Prostate gland (tissue), 2 donors: Measurements from ENCODE around the gene ZP3. TPM values are rescaled to one million over a fixed set of nuclear protein-coding genes. Genes with fewer than 3 reads are reported as not detected.
"Not testable (repeated sequence)": the region's sequence is repeated elsewhere in the genome, so short reads cannot be mapped to it uniquely, and the experiment has no call there.

Experiments
- DNase-seq: peaks from one replicate; pipeline ENCODE4 v3.0.0-alpha.2; 2019; ENCODE audit warnings: low spot score
- H3K27ac ChIP-seq, 2 donors: fragments of 200-600 bp; sonication (generic); 2 replicates each; pipeline ENCODE4 v1.5.1; 2017 to 2019
- H3K27me3 ChIP-seq: fragments of 200-600 bp; sonication (generic); replicated peaks from 2 replicates; pipeline ENCODE4 v1.5.1; 2019; ENCODE audit not compliant: insufficient read depth
- H3K36me3 ChIP-seq, 2 donors: fragments of 200-600 bp; sonication (generic); 1 replicate in 1 of 2; 2 replicates in 1 of 2; pipeline versions ENCODE4 v1.5.1 to v1.8.1; 2017 to 2019
- H3K4me1 ChIP-seq: fragments of 200-600 bp; sonication (generic); replicated peaks from 2 replicates; pipeline ENCODE4 v1.5.1; 2019
- H3K4me3 ChIP-seq, 2 donors: fragments of 200-600 bp; sonication (generic); 2 replicates each; pipeline ENCODE4 v1.5.1; 2017 to 2019
- H3K9me3 ChIP-seq: fragments of 200-600 bp; sonication (generic); 2 replicates; pipeline ENCODE4 v1.5.1; 2017
- CTCF ChIP-seq, 4 experiments: fragments of 200-600 bp in 2 of 4; fragments of 450-650 bp in 2 of 4; sonication (generic) in 2 of 4; IDR thresholded peaks; 1 replicate in 3 of 4; 2 replicates in 1 of 4; pipeline ENCODE4 v1.5.1; 2016 to 2019; ENCODE audit warnings: antibody characterized with exemption in 4 of 4, mild to moderate bottlenecking in 2 of 4, moderate library complexity in 2 of 4
- POLR2A ChIP-seq: fragments of 450-650 bp; IDR thresholded peaks from one replicate; pipeline ENCODE4 v1.6.1; 2016; ENCODE audit warnings: antibody characterized with exemption, mild to moderate bottlenecking
- POLR2AphosphoS5 ChIP-seq: sonication (generic); formaldehyde crosslinking; IDR thresholded peaks from one replicate; pipeline ENCODE4 v1.6.1; 2017; ENCODE audit warnings: antibody characterized with exemption
- WGBS: methylation state at CpG from one replicate; pipeline ENCODE4 v1.1.5; 2018; 5-methylcytosine and 5-hydroxymethylcytosine counted together
- intact Hi-C: fragments of 100-400 bp; cut with DNase I; formaldehyde crosslinking; loops from one replicate; pipeline ENCODE4 v1.14.2; 2022
- total RNA-seq, 2 donors: library from RNA; depleted of rRNA; stranded (reverse); fragments of >200 nt; gene quantifications; one replicate each; pipeline ENCODE4 v1.1.0, GENCODE V29; 2016

The ZP3 gene
- total RNA-seq, 2 donors from 2014 or later: 0.80 to 4.5 TPM

- 34% methylated on average over 12 of the region's 12 CpGs for WGBS
- no peaks in the 10 kb centered on the region for H3K4me1 ChIP-seq
- DNase-seq: no peak
- H3K36me3 ChIP-seq: no peaks in the 10 kb centered on the region
- TF ChIP-seq POLR2AphosphoS5 (no peak), POLR2A (no peak), CTCF (IDR thresholded peaks at IDR 0.05) (no peak)
- no peaks in the 10 kb centered on the region for H3K9me3 ChIP-seq
- H3K4me3 ChIP-seq: peak overlapping the region; percentile 56 to 75
- intact Hi-C loops: no loop called here
- H3K27ac ChIP-seq: peak overlapping the region; percentile 80 to 85
- H3K27me3 ChIP-seq: no peaks in the 10 kb centered on the region
Measured at GRCh38 chr7:76392531-76393115, 32.1 kb upstream of the ZP3 start.

- H3K27ac ChIP-seq: peak overlapping the region; percentile 80 to 85
- TF ChIP-seq CTCF (IDR thresholded peaks at IDR 0.05) (peak in 1 of 4 experiments; percentile 30), POLR2A (peak; percentile 72), POLR2AphosphoS5 (peak; percentile 52)
- no peaks in the 10 kb centered on the region for H3K4me1 ChIP-seq
- peak; percentile 86 for DNase-seq
- 3% methylated on average over 77 of the region's 99 CpGs for WGBS
- intact Hi-C loops: no loop called here
- no peaks in the 10 kb centered on the region for H3K27me3 ChIP-seq
- no peaks in the 10 kb centered on the region for H3K9me3 ChIP-seq
- no peaks in the 10 kb centered on the region for H3K36me3 ChIP-seq
- H3K4me3 ChIP-seq: peak overlapping the region; percentile 56 to 75
Measured at GRCh38 chr7:76393116-76394031, 31.4 kb upstream of the ZP3 start.

GRCh38 chr7:76394957-76395356, 29.8 kb upstream of the ZP3 start:
- H3K27me3 ChIP-seq: no peaks in the 10 kb centered on the region
- H3K27ac ChIP-seq: no peak overlapping the region
- H3K36me3 ChIP-seq: no peaks in the 10 kb centered on the region
- no peak overlapping the region for H3K4me3 ChIP-seq
- 93% methylated on average over 9 of the region's 9 CpGs for WGBS
- no peaks in the 10 kb centered on the region for H3K9me3 ChIP-seq
- H3K4me1 ChIP-seq: no peaks in the 10 kb centered on the region
- intact Hi-C loops: no loop called here
- DNase-seq: no peak
- TF ChIP-seq CTCF (IDR thresholded peaks at IDR 0.05): no peak
- no peak for TF ChIP-seq POLR2A
- TF ChIP-seq POLR2AphosphoS5: no peak

- H3K27ac ChIP-seq, intact Hi-C loops: not testable (repeated sequence)
- WGBS: 90% methylated on average over 11 of the region's 11 CpGs
Measured at GRCh38 chr7:76395605-76395964, 29.2 kb upstream of the ZP3 start.

GRCh38 chr7:76395965-76396726, 28.6 kb upstream of the ZP3 start:
- H3K27me3 ChIP-seq: no peaks in the 10 kb centered on the region
- H3K27ac ChIP-seq: no peak overlapping the region
- TF ChIP-seq POLR2AphosphoS5 (no peak), CTCF (IDR thresholded peaks at IDR 0.05) (no peak), POLR2A (no peak)
- H3K4me3 ChIP-seq: no peak overlapping the region
- intact Hi-C loops: no loop called here
- no peaks in the 10 kb centered on the region for H3K36me3 ChIP-seq
- 61% methylated on average over 13 of the region's 13 CpGs for WGBS
- no peaks in the 10 kb centered on the region for H3K9me3 ChIP-seq
- no peak for DNase-seq
- H3K4me1 ChIP-seq: no peaks in the 10 kb centered on the region

More at GRCh38 chr7:76395605-76395964, 29.2 kb upstream of the ZP3 start:
- H3K4me1 ChIP-seq, H3K9me3 ChIP-seq, H3K27me3 ChIP-seq, H3K36me3 ChIP-seq, DNase-seq, H3K4me3 ChIP-seq: not testable (repeated sequence)
